Keratinocyte (primary cell): Measurements from ENCODE around the gene GGCX. TPM values are rescaled to one million over a fixed set of nuclear protein-coding genes. Genes with fewer than 3 reads are reported as not detected.

ENCODE experiments used
- DNase-seq: peaks from one replicate; pipeline ENCODE4 v3.0.0-alpha.2; 2011; ENCODE audit warnings: low read depth, missing footprints, low spot score
- FAIRE-seq: peaks from 2 replicates; lab custom pipeline; 2011; peaks lifted over from hg19 to GRCh38; lab: Jason Lieb, UNC
- H2AFZ ChIP-seq: 2 replicates; pipeline ENCODE4 v1.6.0; 2012; ENCODE audit warnings: low read length, control low read depth, inconsistent platforms; ENCODE audit not compliant: control insufficient read depth
- H3K27ac ChIP-seq: 2 replicates; pipeline ENCODE4 v1.5.1; 2011; ENCODE audit warnings: low read length; ENCODE audit not compliant: control insufficient read depth, insufficient read depth
- H3K27me3 ChIP-seq: 3 replicates; pipeline ENCODE4 v1.6.0; 2011; ENCODE audit warnings: low read length; ENCODE audit not compliant: control insufficient read depth, insufficient read depth; ENCODE audit errors: extremely low read depth
- H3K36me3 ChIP-seq, 2 experiments: 2 replicates in 1 of 2; 3 replicates in 1 of 2; pipeline ENCODE4 v1.5.1; 2011; ENCODE audit warnings: low read length in 2 of 2, mild to moderate bottlenecking in 1 of 2; ENCODE audit not compliant: control insufficient read depth in 2 of 2, insufficient read depth in 2 of 2; ENCODE audit errors: extremely low read depth in 1 of 2
- H3K4me1 ChIP-seq: 3 replicates; pipeline ENCODE4 v1.5.1; 2011; ENCODE audit warnings: low read length; ENCODE audit not compliant: control insufficient read depth, insufficient read depth; ENCODE audit errors: extremely low read depth
- H3K4me2 ChIP-seq: 3 replicates; pipeline ENCODE4 v1.6.0; 2011; ENCODE audit warnings: low read depth, low read length; ENCODE audit not compliant: control insufficient read depth, insufficient read depth; ENCODE audit errors: extremely low read depth
- H3K4me3 ChIP-seq, 3 experiments: fragments of 200-600 bp in 1 of 3; sonication (generic) in 1 of 3; 2 replicates in 2 of 3; 3 replicates in 1 of 3; pipeline ENCODE4 v1.5.1; 2011 to 2016; ENCODE audit warnings: low read length in 3 of 3, mild to moderate bottlenecking in 3 of 3, control low read depth in 2 of 3, inconsistent platforms in 1 of 3, low read depth in 1 of 3, mixed read lengths in 1 of 3, mixed run types in 1 of 3, moderate library complexity in 1 of 3; ENCODE audit not compliant: control insufficient read depth in 2 of 3, insufficient read depth in 2 of 3; ENCODE audit errors: extremely low read depth in 1 of 3
- H3K79me2 ChIP-seq: 2 replicates; pipeline ENCODE4 v1.6.0; 2012; ENCODE audit warnings: low read length; ENCODE audit not compliant: control insufficient read depth, insufficient read depth
- H3K9ac ChIP-seq: 3 replicates; pipeline ENCODE4 v1.6.0; 2011; ENCODE audit warnings: low read length; ENCODE audit not compliant: control insufficient read depth, insufficient read depth; ENCODE audit errors: extremely low read depth
- H3K9me1 ChIP-seq: 3 replicates; pipeline ENCODE4 v1.6.0; 2011; ENCODE audit warnings: low read length; ENCODE audit not compliant: control insufficient read depth, insufficient read depth; ENCODE audit errors: extremely low read depth
- H3K9me3 ChIP-seq: 2 replicates; pipeline ENCODE4 v1.5.1; 2012; ENCODE audit warnings: low read depth, low read length; ENCODE audit not compliant: control insufficient read depth
- H4K20me1 ChIP-seq: 3 replicates; pipeline ENCODE4 v1.6.0; 2011; ENCODE audit warnings: low read length; ENCODE audit not compliant: control insufficient read depth, insufficient read depth; ENCODE audit errors: extremely low read depth
- EZH2 ChIP-seq: IDR thresholded peaks from one replicate; pipeline ENCODE4 v1.6.1; 2012; ENCODE audit warnings: inconsistent platforms, mild to moderate bottlenecking, low read length, moderate library complexity
- dilution Hi-C: fragments of 300-500 bp; cut with MboI; formaldehyde crosslinking; loops from one replicate; pipeline ENCODE4 v1.7.0; 2020; ENCODE audit warnings: low sequenced_read_pairs; ENCODE audit not compliant: extremely low pct_ligation_motif_present
- polyA plus RNA-seq, 5 experiments: library from polyadenylated mRNA; depleted of rRNA in 3 of 5; stranded (reverse) in 3 of 5; stranded (forward) in 1 of 5; unstranded in 1 of 5; fragments of >200 nt; gene quantifications; 1 replicate in 1 of 5; 2 replicates in 3 of 5; 3 replicates in 1 of 5; pipeline versions ENCODE4 v1.2.1 to v1.2.3, GENCODE V29; 2011 to 2012; ENCODE audit warnings: missing spikeins in 2 of 5, low read depth in 1 of 5, low replicate concordance in 1 of 5
- TF ChIP-seq, protein P1 (sequence below), 3 experiments: IDR thresholded peaks in 1 of 3; conservative IDR thresholded peaks in 1 of 3; optimal IDR thresholded peaks in 1 of 3; 2 replicates in 2 of 3; 3 replicates in 1 of 3; pipeline versions ENCODE3 to v1.5.1; 2011; ENCODE audit warnings: low read length in 3 of 3, mild to moderate bottlenecking in 3 of 3, moderate library complexity in 2 of 3, control low read depth in 1 of 3, inconsistent platforms in 1 of 3; ENCODE audit not compliant: insufficient read depth in 2 of 3; ENCODE audit errors: extremely low read depth in 1 of 3

GGCX gene
- polyA plus RNA-seq, 1 donor (not counting 4 experiments of a cell fraction or from before 2014, with no cell fraction given) = 34.3 TPM

DNA sequence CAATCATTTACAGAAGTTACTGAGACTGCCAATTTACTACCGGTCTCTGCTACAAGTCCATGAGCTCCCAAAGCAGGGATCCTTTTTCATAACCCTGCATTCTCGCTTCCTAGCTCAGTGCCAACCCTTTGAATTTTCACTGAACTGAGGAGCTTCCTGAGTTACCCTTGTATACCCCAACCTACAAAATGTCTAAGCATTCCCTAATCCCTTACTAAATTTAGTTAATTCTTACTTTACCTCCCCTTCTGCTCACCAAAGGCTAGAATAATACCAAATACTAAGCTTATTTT, 12.7 kb downstream of the GGCX start:
- Histone ChIP-seq H3K36me3 (peaks cover 26 to 35% of the 10 kb centered on the region in 2 experiments), H3K9me3 (no peaks in the 10 kb centered on the region), H3K4me2 (no peak overlapping the region), H3K27ac (no peak overlapping the region), H3K79me2 (no peaks in the 10 kb centered on the region), H3K9ac (no peak overlapping the region), H3K4me1 (peaks cover 22% of the 10 kb centered on the region), H3K9me1 (no peaks in the 10 kb centered on the region), H3K27me3 (no peaks in the 10 kb centered on the region), H4K20me1 (peaks cover 14% of the 10 kb centered on the region), H3K4me3 (no peak overlapping the region), H2AFZ (no peak overlapping the region)
- dilution Hi-C loops = no loop called here
- no peak for DNase-seq
- TF ChIP-seq EZH2 = no peak
- TF ChIP-seq, protein P1, sequence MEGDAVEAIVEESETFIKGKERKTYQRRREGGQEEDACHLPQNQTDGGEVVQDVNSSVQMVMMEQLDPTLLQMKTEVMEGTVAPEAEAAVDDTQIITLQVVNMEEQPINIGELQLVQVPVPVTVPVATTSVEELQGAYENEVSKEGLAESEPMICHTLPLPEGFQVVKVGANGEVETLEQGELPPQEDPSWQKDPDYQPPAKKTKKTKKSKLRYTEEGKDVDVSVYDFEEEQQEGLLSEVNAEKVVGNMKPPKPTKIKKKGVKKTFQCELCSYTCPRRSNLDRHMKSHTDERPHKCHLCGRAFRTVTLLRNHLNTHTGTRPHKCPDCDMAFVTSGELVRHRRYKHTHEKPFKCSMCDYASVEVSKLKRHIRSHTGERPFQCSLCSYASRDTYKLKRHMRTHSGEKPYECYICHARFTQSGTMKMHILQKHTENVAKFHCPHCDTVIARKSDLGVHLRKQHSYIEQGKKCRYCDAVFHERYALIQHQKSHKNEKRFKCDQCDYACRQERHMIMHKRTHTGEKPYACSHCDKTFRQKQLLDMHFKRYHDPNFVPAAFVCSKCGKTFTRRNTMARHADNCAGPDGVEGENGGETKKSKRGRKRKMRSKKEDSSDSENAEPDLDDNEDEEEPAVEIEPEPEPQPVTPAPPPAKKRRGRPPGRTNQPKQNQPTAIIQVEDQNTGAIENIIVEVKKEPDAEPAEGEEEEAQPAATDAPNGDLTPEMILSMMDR (optimal IDR thresholded peaks at IDR 0.05 in 1 of 3, IDR thresholded peaks at IDR 0.05 in 1 of 3, conservative IDR thresholded peaks at IDR 0.05 in 1 of 3; ENCODE audit: extremely low read depth in 1 of 3, insufficient read depth in 2 of 3, low read length in 3 of 3) = no peak
- no peak for FAIRE-seq

DNA sequence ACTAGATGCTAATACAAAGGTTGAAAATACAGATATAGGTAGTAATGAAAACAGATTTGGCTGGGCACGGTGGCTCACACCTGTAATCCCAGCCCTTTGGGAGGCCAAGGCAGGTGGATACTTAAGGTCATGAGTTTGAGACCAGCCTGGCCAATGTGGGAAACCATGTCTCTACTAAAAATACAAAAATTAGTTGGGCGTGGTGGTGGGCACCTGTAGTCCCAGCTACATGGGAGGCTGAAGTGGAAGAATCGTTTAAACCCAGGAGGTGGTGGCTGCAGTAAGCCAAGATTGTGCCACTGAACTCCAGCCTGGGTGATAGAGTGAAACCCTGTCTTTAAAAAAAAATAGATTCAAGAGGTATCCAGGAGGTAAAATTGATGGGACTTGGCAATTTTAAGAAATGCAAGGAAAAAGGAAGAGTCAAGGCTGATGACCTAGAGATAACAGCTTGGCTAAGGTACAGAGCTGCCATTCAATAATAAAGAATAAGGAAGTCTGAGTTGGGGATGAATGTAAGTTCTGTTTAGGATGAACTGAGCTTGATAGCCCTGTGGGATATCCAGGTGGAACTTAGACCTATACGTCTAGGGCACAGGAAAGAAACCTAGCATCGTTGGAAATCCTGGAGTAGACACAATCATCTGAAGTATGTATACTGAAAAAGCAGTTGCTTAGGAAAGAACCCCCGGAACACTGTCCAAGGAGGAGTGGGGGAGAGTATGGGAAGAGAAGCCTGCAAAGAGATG, 13.3 kb downstream of the GGCX start:
- H3K27ac ChIP-seq = no peak overlapping the region
- no peak for TF ChIP-seq EZH2
- TF ChIP-seq, protein P1 (optimal IDR thresholded peaks at IDR 0.05 in 1 of 3, IDR thresholded peaks at IDR 0.05 in 1 of 3, conservative IDR thresholded peaks at IDR 0.05 in 1 of 3; ENCODE audit: extremely low read depth in 1 of 3, insufficient read depth in 2 of 3, low read length in 3 of 3) = no peak
- dilution Hi-C loops = no loop called here
- no peak overlapping the region for H2AFZ ChIP-seq
- H3K9me1 ChIP-seq = no peaks in the 10 kb centered on the region
- DNase-seq (no peak), FAIRE-seq (no peak)
- H3K4me1 ChIP-seq = peaks cover 26% of the 10 kb centered on the region
- no peaks in the 10 kb centered on the region for H3K27me3 ChIP-seq
- H4K20me1 ChIP-seq = peaks cover 14% of the 10 kb centered on the region
- H3K9me3 ChIP-seq = no peaks in the 10 kb centered on the region
- no peak overlapping the region for H3K4me2 ChIP-seq
- no peak overlapping the region for H3K4me3 ChIP-seq
- no peak overlapping the region for H3K9ac ChIP-seq
- peaks cover 2% of the 10 kb centered on the region for H3K79me2 ChIP-seq
- H3K36me3 ChIP-seq = peaks cover 26 to 38% of the 10 kb centered on the region in 2 experiments
